Liver (tissue), 9 donors: ENCODE results near the gene SLC38A3. TPM values are rescaled to one million over a fixed set of nuclear protein-coding genes. Genes with fewer than 3 reads are reported as not detected.

ENCODE experiments used
- DNase-seq: peaks from one replicate; pipeline ENCODE4 v3.0.0-alpha.2; 2017; ENCODE audit warnings: low spot score
- H3K27ac ChIP-seq, 2 donors: one replicate each; pipeline ENCODE4 v1.7.0; 2013; ENCODE audit warnings: inconsistent platforms in 2 of 2, low read length in 2 of 2, control low read depth in 1 of 2, low read depth in 1 of 2, mild to moderate bottlenecking in 1 of 2
- H3K27me3 ChIP-seq, 4 donors: one replicate each; pipeline versions ENCODE4 v1.6.1 to v1.7.0; 2013; ENCODE audit warnings: low read length in 3 of 4, inconsistent platforms in 1 of 4, mild to moderate bottlenecking in 1 of 4, moderate library complexity in 1 of 4; ENCODE audit not compliant: control insufficient read depth in 4 of 4, insufficient read depth in 4 of 4
- H3K36me3 ChIP-seq, 4 donors: one replicate each; pipeline versions ENCODE4 v1.6.1 to v1.7.0; 2013; ENCODE audit warnings: low read length in 3 of 4, mild to moderate bottlenecking in 3 of 4, low read depth in 1 of 4, moderate library complexity in 1 of 4; ENCODE audit not compliant: control insufficient read depth in 4 of 4, insufficient read depth in 3 of 4
- H3K4me1 ChIP-seq, 4 donors: one replicate each; pipeline versions ENCODE4 v1.6.1 to v1.7.0; 2013; ENCODE audit warnings: low read length in 3 of 4, mild to moderate bottlenecking in 3 of 4, moderate library complexity in 1 of 4; ENCODE audit not compliant: control insufficient read depth in 4 of 4, insufficient read depth in 4 of 4
- H3K4me3 ChIP-seq, 3 donors: one replicate each; pipeline versions ENCODE4 v1.6.1 to v1.7.0; 2013; ENCODE audit warnings: low read length in 3 of 3, control low read depth in 1 of 3, low read depth in 1 of 3, mild to moderate bottlenecking in 1 of 3
- H3K9ac ChIP-seq, 2 donors: one replicate each; pipeline ENCODE4 v1.7.0; 2013; ENCODE audit warnings: low read length in 2 of 2, mild to moderate bottlenecking in 2 of 2, moderate library complexity in 2 of 2, control low read depth in 1 of 2, low read depth in 1 of 2
- H3K9me3 ChIP-seq, 4 donors: one replicate each; pipeline versions ENCODE4 v1.6.1 to v1.7.0; 2013; ENCODE audit warnings: low read length in 3 of 4; ENCODE audit not compliant: control insufficient read depth in 4 of 4
- FOXA2 ChIP-seq: IDR thresholded peaks from 2 replicates; pipeline ENCODE4 v1.6.1; 2016; ENCODE audit warnings: antibody characterized with exemption
- GABPA ChIP-seq, 2 donors: IDR thresholded peaks in 1 of 2; conservative IDR thresholded peaks in 1 of 2; 2 replicates each; pipeline ENCODE4 v1.6.1; 2016; ENCODE audit warnings: antibody characterized with exemption in 2 of 2, mild to moderate bottlenecking in 1 of 2, moderate library complexity in 1 of 2
- HNF4A ChIP-seq, 2 donors: conservative IDR thresholded peaks; 2 replicates each; pipeline ENCODE4 v1.6.1; 2016; ENCODE audit warnings: antibody characterized with exemption in 2 of 2, mild to moderate bottlenecking in 2 of 2
- HNF4G ChIP-seq: IDR thresholded peaks from 2 replicates; pipeline ENCODE4 v1.6.1; 2016; ENCODE audit warnings: antibody characterized with exemption
- JUND ChIP-seq, 2 donors: IDR thresholded peaks; 2 replicates each; pipeline ENCODE4 v1.6.1; 2016; ENCODE audit warnings: antibody characterized with exemption in 2 of 2
- NR2F2 ChIP-seq: IDR thresholded peaks from 2 replicates; pipeline ENCODE4 v1.6.1; 2016; ENCODE audit warnings: antibody characterized with exemption
- RAD21 ChIP-seq, 2 donors: IDR thresholded peaks; 2 replicates each; pipeline ENCODE4 v1.6.1; 2016; ENCODE audit warnings: antibody characterized with exemption in 2 of 2, mild to moderate bottlenecking in 2 of 2
- REST ChIP-seq: IDR thresholded peaks from 2 replicates; pipeline ENCODE4 v1.6.1; 2016; ENCODE audit warnings: antibody characterized with exemption, mild to moderate bottlenecking
- RXRA ChIP-seq, 2 donors: IDR thresholded peaks; 2 replicates each; pipeline ENCODE4 v1.6.1; 2017 to 2018; ENCODE audit warnings: antibody characterized with exemption in 2 of 2, mild to moderate bottlenecking in 1 of 2
- SP1 ChIP-seq: IDR thresholded peaks from 2 replicates; pipeline ENCODE4 v1.6.1; 2018; ENCODE audit warnings: antibody characterized with exemption, mild to moderate bottlenecking
- TAF1 ChIP-seq: conservative IDR thresholded peaks from 2 replicates; pipeline ENCODE4 v1.6.1; 2016; ENCODE audit warnings: antibody characterized with exemption, mild to moderate bottlenecking
- ZBTB33 ChIP-seq: IDR thresholded peaks from 2 replicates; pipeline ENCODE4 v1.6.1; 2016; ENCODE audit warnings: antibody characterized with exemption
- WGBS: extraction: QIAGEN DNeasy Blood & Tissue Kit; methylation state at CpG from one replicate; pipeline ENCODE4 v1.1.7; 2013; 5-methylcytosine and 5-hydroxymethylcytosine counted together
- polyA plus RNA-seq, 2 donors: library from polyadenylated mRNA; stranded (reverse) in 1 of 2; unstranded in 1 of 2; fragments of 200-250 nt in 1 of 2; fragments of >200 nt in 1 of 2; fragmentation: Nextera tagmentation in 1 of 2; extraction: Ambion mirVana in 1 of 2; gene quantifications; one replicate each; pipeline versions ENCODE4 v1.2.1 to v1.2.3, GENCODE V29; 2013 to 2015
- total RNA-seq, 2 donors: library from RNA; depleted of rRNA; stranded (reverse); fragments of >200 nt; gene quantifications; one replicate each; pipeline ENCODE4 v1.2.3, GENCODE V29; 2014
- donor health status: healthy.
- donor health status: healthy.
- donor health status: healthy.
- donor health status: healthy.
- donor health status: healthy.

Gene SLC38A3
- total and polyA plus RNA-seq, 4 donors: 98.1 to 180 (median 140) TPM

GRCh38 chr3:50165910-50166538 lies 39.0 kb upstream of the SLC38A3 start:
- Histone ChIP-seq H3K4me1 (peaks cover 13 to 41% (median 33%) of the 10 kb centered on the region in 4 donors), H3K4me3 (no peak overlapping the region), H3K36me3 (no peaks in the 10 kb centered on the region), H3K27me3 (no peaks in the 10 kb centered on the region), H3K9me3 (no peaks in the 10 kb centered on the region), H3K27ac (peak overlapping the region; percentile 44 to 54), H3K9ac (no peak overlapping the region)
- TF ChIP-seq NR2F2 (peak; percentile 61), REST (no peak), RXRA (IDR thresholded peaks at IDR 0.05) (peak; percentile 59 to 78), HNF4A (conservative IDR thresholded peaks at IDR 0.05) (peak; percentile 75 to 78), TAF1 (no peak), SP1 (peak; percentile 56), FOXA2 (no peak)
- DNase-seq: no peak
- 40% methylated on average over 15 of the region's 15 CpGs for WGBS

GRCh38 chr3:50166620-50167019 lies 38.5 kb upstream of the SLC38A3 start:
- H3K4me3 ChIP-seq: no peak overlapping the region
- 79% methylated on average over 6 of the region's 6 CpGs for WGBS
- H3K9me3 ChIP-seq: no peaks in the 10 kb centered on the region
- TF ChIP-seq HNF4G: no peak
- no peak for TF ChIP-seq REST
- no peak for TF ChIP-seq HNF4A (conservative IDR thresholded peaks at IDR 0.05)
- no peak for TF ChIP-seq NR2F2
- no peak for TF ChIP-seq JUND (IDR thresholded peaks at IDR 0.05)
- no peak for TF ChIP-seq ZBTB33
- TF ChIP-seq GABPA (IDR thresholded peaks at IDR 0.05 in 1 of 2, conservative IDR thresholded peaks at IDR 0.05 in 1 of 2): no peak
- no peak for TF ChIP-seq RAD21 (IDR thresholded peaks at IDR 0.05)
- no peak for DNase-seq
- no peaks in the 10 kb centered on the region for H3K36me3 ChIP-seq
- H3K27ac ChIP-seq: peak overlapping the region; percentile 44 to 54
- H3K9ac ChIP-seq: no peak overlapping the region
- no peaks in the 10 kb centered on the region for H3K27me3 ChIP-seq
- peaks cover 14 to 44% (median 33%) of the 10 kb centered on the region in 4 donors for H3K4me1 ChIP-seq
